Muscle of back (tissue), 11 donors: ENCODE data around the gene PROX2. TPM values are rescaled to one million over a fixed set of nuclear protein-coding genes. Genes with fewer than 3 reads are reported as not detected.

Source experiments
- DNase-seq, 3 donors: peaks; one replicate each; pipeline versions ENCODE4 v3.0.0 to v3.0.0-alpha.2; 2013
- polyA plus RNA-seq, 10 donors: library from polyadenylated mRNA; unstranded; fragments of 120-200 nt; gene quantifications; one replicate each; pipeline ENCODE4 v1.2.1, GENCODE V29; 2013; ENCODE audit not compliant: insufficient read length in 10 of 10

The PROX2 gene
- polyA plus RNA-seq, 10 donors, result 0.08 to 1.3 (median 0.32) TPM

GRCh38 chr14:74879427-74880182 lies 3.7 kb upstream of the PROX2 start:
- no peak for DNase-seq

DNA sequence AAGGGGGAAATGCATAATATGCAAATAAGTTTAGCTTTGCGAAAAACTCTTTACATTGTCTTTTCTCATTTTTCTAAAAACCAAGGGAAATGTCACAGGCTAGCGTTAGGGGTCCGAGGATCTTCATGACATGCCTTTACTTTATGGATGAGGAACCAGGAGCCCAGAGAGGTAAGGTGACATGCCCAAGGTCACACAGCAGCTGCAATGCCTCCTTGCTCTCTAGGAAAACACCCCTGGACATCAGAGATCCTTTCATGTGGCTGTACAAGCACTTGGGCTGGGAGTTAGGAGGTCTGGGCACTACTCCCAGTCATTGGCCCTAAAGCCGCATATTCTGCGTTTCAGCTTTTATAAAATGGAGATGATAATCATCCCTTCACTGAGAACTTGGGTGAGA lies 741 bp downstream of the PROX2 start:
- no peak for DNase-seq

GRCh38 chr14:74871819-74872218 lies 4.1 kb downstream of the PROX2 start:
- no peak for DNase-seq

- no peak for DNase-seq
Observed at GRCh38 chr14:74868739-74869138, 7.2 kb downstream of the PROX2 start.

DNA sequence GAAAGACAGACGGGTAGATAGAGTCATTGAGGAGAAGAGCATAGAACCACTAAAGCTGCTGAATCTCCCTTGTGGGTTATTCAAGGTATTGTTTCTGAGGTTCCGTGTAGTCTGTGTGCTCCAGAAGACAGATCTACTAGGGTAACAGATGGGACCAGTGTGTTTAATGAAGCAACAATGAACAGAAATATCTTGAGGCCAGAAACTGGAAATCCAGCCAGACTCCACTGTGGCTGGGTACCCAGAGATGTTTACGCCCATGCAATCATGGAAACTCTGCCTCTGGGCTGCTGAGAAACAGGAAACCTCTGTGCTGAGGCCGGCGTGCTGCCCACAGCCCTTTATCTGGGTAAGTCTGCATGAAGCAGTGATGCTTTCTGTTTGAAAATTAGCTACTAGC lies 8.3 kb downstream of the PROX2 start:
- DNase-seq, result no peak

- no peak for DNase-seq
Observed at GRCh38 chr14:74866708-74867389, 9.1 kb downstream of the PROX2 start.

- no peak for DNase-seq
Observed at GRCh38 chr14:74865156-74865555, 10.8 kb downstream of the PROX2 start.

GRCh38 chr14:74864198-74864597 lies 11.7 kb downstream of the PROX2 start:
- DNase-seq, result no peak

DNA sequence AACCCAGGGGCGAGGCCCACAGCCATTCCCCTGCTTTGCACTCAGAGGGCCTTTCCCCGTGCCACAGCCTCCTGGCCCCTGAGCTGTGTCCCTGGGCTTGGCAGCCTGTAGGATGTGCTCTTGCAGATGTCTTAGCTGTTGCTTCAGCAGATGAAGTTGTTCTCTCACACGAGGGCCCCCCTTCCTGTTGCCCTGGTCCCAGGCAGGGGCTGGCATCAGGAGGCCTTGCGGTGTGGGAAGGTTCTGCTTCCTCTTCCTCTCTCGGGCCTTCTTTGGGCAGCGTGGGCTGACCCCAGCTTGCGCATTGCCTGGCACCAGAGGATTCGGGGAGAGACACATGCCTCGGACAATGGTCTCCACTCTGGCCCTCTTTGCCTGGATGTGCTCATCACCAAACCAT lies 12.7 kb downstream of the PROX2 start:
- no peak for DNase-seq

DNA sequence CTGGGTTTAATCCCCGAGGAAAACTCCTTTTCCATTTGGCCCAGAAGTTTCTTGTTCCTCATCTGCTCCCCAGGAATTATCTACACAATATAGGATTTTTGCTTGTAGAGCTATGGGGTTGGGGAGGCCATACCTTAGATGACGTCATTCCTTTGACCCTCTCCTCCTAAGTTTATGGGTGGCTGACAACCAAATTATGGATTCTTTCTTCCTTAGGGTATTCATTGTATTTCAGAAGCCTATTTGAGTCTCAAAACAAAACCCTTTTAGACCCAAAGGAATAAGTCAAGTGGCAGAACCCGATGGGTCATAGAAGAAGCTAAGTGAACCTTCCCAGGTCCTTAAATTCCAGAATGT lies 14.2 kb downstream of the PROX2 start:
- no peak for DNase-seq

DNA sequence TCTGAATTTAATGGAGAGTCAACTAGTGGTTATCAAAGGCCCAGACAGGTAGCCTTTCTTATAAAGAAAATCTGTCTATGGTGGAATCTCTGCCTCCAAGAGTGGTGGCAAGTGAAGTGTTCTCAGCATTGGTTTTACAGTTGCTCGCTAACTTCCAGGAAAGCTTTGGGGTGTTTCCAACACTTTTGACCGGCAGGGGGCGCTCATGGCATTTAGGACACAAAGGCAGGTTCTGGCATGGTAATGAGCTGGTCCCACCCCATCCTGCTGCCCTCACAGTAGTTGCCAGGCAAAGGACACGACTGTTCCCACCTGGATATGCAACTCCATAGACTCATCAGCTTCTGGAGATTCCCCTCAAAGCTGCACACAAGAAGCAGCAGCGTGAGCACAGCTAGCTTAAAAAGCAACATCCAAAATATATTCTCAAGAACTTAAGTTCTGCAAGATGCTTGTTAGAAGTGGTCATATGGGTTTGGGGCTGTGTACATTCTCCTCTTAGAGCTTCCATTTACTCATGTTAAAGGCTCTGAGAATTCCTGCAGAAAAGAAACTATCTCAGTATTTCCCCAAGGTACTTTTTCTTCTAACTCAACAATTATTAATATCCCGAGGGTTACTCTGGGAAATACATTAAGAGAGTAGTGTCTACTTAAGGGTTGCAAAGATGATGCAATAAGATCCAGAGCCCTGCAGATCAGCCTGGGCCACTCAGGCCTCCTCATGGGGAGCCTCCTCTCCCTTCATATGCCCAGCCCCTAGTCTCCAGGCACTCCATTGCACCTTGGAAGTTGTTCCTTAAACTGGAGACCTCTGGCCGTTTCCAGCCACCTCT lies 14.8 kb downstream of the PROX2 start:
- peak; percentile 80 to 90 (median 87) for DNase-seq

DNA sequence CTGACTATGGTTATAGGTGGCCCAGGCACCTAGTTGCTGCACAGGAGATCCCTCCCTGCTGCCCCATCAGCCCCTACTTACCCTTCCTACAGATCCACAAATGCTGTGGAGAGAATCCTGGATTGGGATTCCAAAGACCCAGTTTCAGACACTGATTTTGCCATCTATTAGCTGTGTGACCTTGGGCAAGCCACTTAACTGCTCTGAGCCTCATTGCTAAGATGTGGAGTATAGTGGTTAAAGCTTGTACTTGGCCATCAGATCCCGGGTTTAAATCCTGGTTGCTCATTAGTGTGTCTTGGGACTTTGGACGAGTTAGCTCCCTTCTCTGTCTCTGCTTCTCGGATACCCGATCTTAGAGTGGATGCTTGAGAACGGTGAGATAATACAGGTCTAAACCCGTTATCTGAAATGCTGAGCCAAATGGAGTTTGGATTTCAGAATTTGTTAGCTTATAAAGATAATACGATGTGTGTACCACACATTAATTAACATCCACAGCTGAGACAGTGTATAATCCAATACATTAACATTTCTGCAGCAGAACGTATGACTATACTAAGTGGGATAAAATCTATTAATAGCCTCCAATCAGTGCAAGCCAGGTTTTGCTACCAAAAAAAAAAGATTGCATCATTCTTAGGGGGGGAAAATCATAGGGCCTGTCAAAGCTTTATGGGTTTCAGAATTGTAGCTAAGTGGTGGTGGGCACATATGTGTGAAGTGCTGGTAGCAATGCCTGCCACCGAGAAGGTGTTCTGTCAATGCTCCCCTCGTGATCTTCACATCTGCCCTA lies 16.0 kb downstream of the PROX2 start:
- no peak for DNase-seq

DNA sequence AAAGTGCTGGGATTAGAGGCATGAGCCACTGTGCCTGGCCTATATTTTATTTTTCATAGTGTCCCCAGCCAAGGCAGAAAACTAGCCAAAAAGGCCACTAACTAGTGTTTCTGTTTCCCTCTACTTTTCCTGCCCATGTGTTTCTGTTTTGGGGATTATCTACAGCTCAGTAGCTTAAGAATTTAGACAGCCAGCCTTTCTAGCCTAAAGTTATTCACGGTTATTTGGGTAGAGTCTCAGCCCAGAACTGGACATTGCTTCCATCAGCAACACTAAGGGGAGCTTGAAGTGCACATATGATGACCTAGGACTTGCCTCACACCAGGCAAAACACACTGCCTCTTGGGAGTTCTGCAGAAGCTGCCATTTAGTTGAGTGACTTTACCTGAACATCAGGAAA lies 17.9 kb downstream of the PROX2 start:
- no peak for DNase-seq

- DNase-seq, result no peak
Observed at GRCh38 chr14:74856366-74856765, 19.6 kb downstream of the PROX2 start.

- no peak for DNase-seq
Observed at GRCh38 chr14:74855945-74856344, 20.0 kb downstream of the PROX2 start.

DNA sequence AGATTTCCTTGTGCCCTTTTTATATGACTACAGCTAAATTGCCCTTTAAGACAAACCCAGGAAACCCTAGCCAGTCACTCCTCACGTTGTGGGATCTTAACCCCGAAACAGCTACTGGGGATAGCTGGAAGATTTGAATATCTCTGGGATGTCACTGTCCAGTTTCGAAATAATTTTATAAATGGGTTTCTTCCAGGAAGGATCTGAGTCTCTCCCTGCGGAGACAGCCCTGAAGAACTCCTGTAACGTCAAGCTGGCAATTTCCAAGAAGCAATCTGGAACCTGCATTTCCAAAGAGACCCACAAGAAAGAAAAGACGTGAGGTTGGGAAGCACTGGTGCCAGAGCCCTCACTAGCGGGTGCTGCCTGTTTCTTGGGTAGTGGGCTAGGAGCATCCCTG lies 20.9 kb downstream of the PROX2 start:
- no peak for DNase-seq

DNA sequence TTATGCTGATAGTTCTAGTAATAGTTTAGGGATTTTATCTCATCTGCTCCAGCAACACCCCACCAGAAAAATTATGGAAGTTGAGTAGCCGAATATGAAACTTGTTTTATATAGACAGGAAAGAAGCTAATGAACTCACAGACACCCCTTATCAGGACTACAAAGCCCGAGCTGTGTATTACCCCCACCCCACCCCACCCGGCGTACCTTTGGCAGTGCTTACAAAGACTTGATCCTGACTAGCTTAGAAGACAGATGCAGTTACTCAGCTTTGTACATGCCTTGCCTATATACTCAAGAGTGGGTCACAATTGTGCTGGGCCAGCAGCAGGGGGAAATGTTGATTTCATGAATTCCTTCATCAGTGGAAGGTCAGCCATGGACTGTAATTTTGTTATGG lies 22.4 kb downstream of the PROX2 start:
- DNase-seq, result no peak

GRCh38 chr14:74852922-74853530 lies 22.9 kb downstream of the PROX2 start:
- peak; percentile 65 to 79 (median 74) for DNase-seq

GRCh38 chr14:74848768-74849167 lies 27.2 kb downstream of the PROX2 start:
- DNase-seq, result no peak

- peak in 2 of 3 donors; percentile 45 to 47 for DNase-seq
Observed at GRCh38 chr14:74846968-74847665, 28.8 kb downstream of the PROX2 start.

DNA sequence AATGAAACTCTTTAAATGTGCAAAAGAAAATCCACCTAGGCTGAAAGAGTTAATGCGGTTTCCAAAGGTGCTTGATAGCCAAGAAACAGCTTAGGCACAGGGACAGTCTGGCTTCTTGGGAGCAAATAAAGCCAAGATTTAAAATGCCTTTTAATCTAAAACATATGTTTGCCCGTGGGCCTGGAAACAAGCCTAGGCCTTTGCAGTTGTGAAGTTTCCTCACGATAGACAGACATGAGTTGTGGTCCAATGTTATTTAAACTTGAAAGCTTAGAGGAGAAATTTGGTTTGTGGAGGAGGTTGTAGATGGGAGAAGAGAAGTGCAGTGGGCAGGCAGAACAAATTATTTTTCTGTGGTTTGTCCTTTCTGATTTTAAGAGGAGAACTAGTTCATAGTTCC lies 29.8 kb downstream of the PROX2 start:
- peak; percentile 64 to 73 (median 67) for DNase-seq
